HUES64 (cell line): ENCODE results near the gene EYS.

Experiments used
- H3K27ac ChIP-seq: 2 replicates; pipeline ENCODE4 v1.7.0; 2013; ENCODE audit warnings: low read depth, low read length, inconsistent platforms
- H3K27me3 ChIP-seq: 2 replicates; pipeline ENCODE4 v1.6.1; 2013; ENCODE audit warnings: mild to moderate bottlenecking, low read length; ENCODE audit not compliant: insufficient read depth
- H3K36me3 ChIP-seq: 2 replicates; pipeline ENCODE4 v1.6.1; 2013; ENCODE audit warnings: mild to moderate bottlenecking, low read length; ENCODE audit not compliant: insufficient read depth
- H3K4me1 ChIP-seq: 2 replicates; pipeline ENCODE4 v1.6.1; 2013; ENCODE audit warnings: mild to moderate bottlenecking, low read length, moderate library complexity; ENCODE audit not compliant: insufficient read depth
- H3K4me3 ChIP-seq: 2 replicates; pipeline ENCODE4 v1.5.1; 2013; ENCODE audit warnings: mild to moderate bottlenecking, low read length, moderate library complexity
- H3K9ac ChIP-seq: 2 replicates; pipeline ENCODE4 v1.6.1; 2013; ENCODE audit warnings: mild to moderate bottlenecking, low read depth, low read length
- H3K9me3 ChIP-seq: 2 replicates; pipeline ENCODE4 v1.6.1; 2013; ENCODE audit warnings: low read depth, low read length; ENCODE audit not compliant: insufficient read depth
- WGBS: fragments of 150-250, 120-280 bp; methylation state at CpG from one replicate; pipeline ENCODE4 v1.1.7; 2013; ENCODE audit warnings: missing lambda C conversion rate; 5-methylcytosine and 5-hydroxymethylcytosine counted together

EYS gene

GRCh38 chr6:63708631-63709030 is 1998.4 kb downstream of the EYS start:
- Histone ChIP-seq H3K4me1 (no peaks in the 10 kb centered on the region), H3K9me3 (no peaks in the 10 kb centered on the region), H3K27me3 (no peaks in the 10 kb centered on the region), H3K36me3 (peaks cover 100% of the 10 kb centered on the region), H3K9ac (no peak overlapping the region), H3K27ac (no peak overlapping the region), H3K4me3 (no peak overlapping the region)
- no CpG with 5 or more reads among the region's 1 CpG for WGBS

GRCh38 chr6:63706630-63707029 is 2000.4 kb downstream of the EYS start:
- no peaks in the 10 kb centered on the region for H3K9me3 ChIP-seq
- no peaks in the 10 kb centered on the region for H3K4me1 ChIP-seq
- no peak overlapping the region for H3K4me3 ChIP-seq
- no peak overlapping the region for H3K9ac ChIP-seq
- H3K27ac ChIP-seq, result no peak overlapping the region
- 95% methylated on average over 2 of the region's 2 CpGs for WGBS
- H3K27me3 ChIP-seq, result no peaks in the 10 kb centered on the region
- H3K36me3 ChIP-seq, result peaks cover 100% of the 10 kb centered on the region

- H3K9me3 ChIP-seq, result no peaks in the 10 kb centered on the region
- H3K27ac ChIP-seq, result no peak overlapping the region
- 83% methylated on average over 2 of the region's 2 CpGs for WGBS
- H3K9ac ChIP-seq, result no peak overlapping the region
- H3K4me1 ChIP-seq, result no peaks in the 10 kb centered on the region
- no peaks in the 10 kb centered on the region for H3K27me3 ChIP-seq
- no peak overlapping the region for H3K4me3 ChIP-seq
- H3K36me3 ChIP-seq, result peaks cover 100% of the 10 kb centered on the region
These were observed 2001.3 kb downstream of the EYS start for GRCh38 chr6:63705707-63706106.

GRCh38 chr6:63690221-63690620 is 2016.8 kb downstream of the EYS start:
- no peak overlapping the region for H3K4me3 ChIP-seq

GRCh38 chr6:63689421-63689820 is 2017.6 kb downstream of the EYS start:
- Histone ChIP-seq H3K36me3 (peaks cover 24% of the 10 kb centered on the region), H3K27ac (no peak overlapping the region)
- WGBS, result 100% methylated on average over 1 of the region's 2 CpGs

More at GRCh38 chr6:63690221-63690620, 2016.8 kb downstream of the EYS start:
- no peaks in the 10 kb centered on the region for H3K27me3 ChIP-seq
- peaks cover 23% of the 10 kb centered on the region for H3K36me3 ChIP-seq
- H3K27ac ChIP-seq, result no peak overlapping the region
- H3K4me1 ChIP-seq, result no peaks in the 10 kb centered on the region
- H3K9ac ChIP-seq, result no peak overlapping the region
- H3K9me3 ChIP-seq, result no peaks in the 10 kb centered on the region

GRCh38 chr6:63685446-63686379 is 2021.3 kb downstream of the EYS start:
- WGBS, result 94% methylated on average over 4 of the region's 4 CpGs
- Histone ChIP-seq H3K27me3 (no peaks in the 10 kb centered on the region), H3K9ac (no peak overlapping the region), H3K4me1 (no peaks in the 10 kb centered on the region), H3K27ac (no peak overlapping the region), H3K9me3 (no peaks in the 10 kb centered on the region), H3K4me3 (no peak overlapping the region), H3K36me3 (peaks cover 42% of the 10 kb centered on the region)

More at GRCh38 chr6:63689421-63689820, 2017.6 kb downstream of the EYS start:
- Histone ChIP-seq H3K9ac (no peak overlapping the region), H3K9me3 (no peaks in the 10 kb centered on the region), H3K4me3 (no peak overlapping the region), H3K4me1 (no peaks in the 10 kb centered on the region), H3K27me3 (no peaks in the 10 kb centered on the region)

- Histone ChIP-seq H3K27me3 (no peaks in the 10 kb centered on the region), H3K4me3 (no peak overlapping the region), H3K27ac (no peak overlapping the region), H3K9ac (no peak overlapping the region), H3K36me3 (peaks cover 52% of the 10 kb centered on the region), H3K9me3 (no peaks in the 10 kb centered on the region), H3K4me1 (peaks cover 4% of the 10 kb centered on the region; the same call in 1 of the 2 replicates)
- 100% methylated on average over 1 of the region's 1 CpG for WGBS
These were observed 2023.9 kb downstream of the EYS start for GRCh38 chr6:63683071-63683603.

- WGBS, result 100% methylated on average over 1 of the region's 1 CpG
- Histone ChIP-seq H3K27ac (no peak overlapping the region), H3K9me3 (no peaks in the 10 kb centered on the region), H3K36me3 (peaks cover 14% of the 10 kb centered on the region), H3K4me3 (no peak overlapping the region), H3K27me3 (no peaks in the 10 kb centered on the region), H3K4me1 (peaks cover 35% of the 10 kb centered on the region), H3K9ac (no peak overlapping the region)
These were observed 2029.7 kb downstream of the EYS start for GRCh38 chr6:63677282-63677681.

GRCh38 chr6:63676412-63677114 is 2030.5 kb downstream of the EYS start:
- Histone ChIP-seq H3K9ac (no peak overlapping the region), H3K4me3 (no peak overlapping the region), H3K27ac (no peak overlapping the region), H3K9me3 (no peaks in the 10 kb centered on the region), H3K36me3 (peaks cover 10% of the 10 kb centered on the region), H3K4me1 (peaks cover 35% of the 10 kb centered on the region), H3K27me3 (no peaks in the 10 kb centered on the region)
- 93% methylated on average over 3 of the region's 3 CpGs for WGBS

GRCh38 chr6:63675138-63675537 is 2031.9 kb downstream of the EYS start:
- no peak overlapping the region for H3K27ac ChIP-seq
- H3K27me3 ChIP-seq, result no peaks in the 10 kb centered on the region
- no peak overlapping the region for H3K9ac ChIP-seq
- peaks cover 35% of the 10 kb centered on the region for H3K4me1 ChIP-seq
- H3K9me3 ChIP-seq, result no peaks in the 10 kb centered on the region
- H3K36me3 ChIP-seq, result peaks cover 5% of the 10 kb centered on the region
- 90% methylated on average over 1 of the region's 1 CpG for WGBS
- no peak overlapping the region for H3K4me3 ChIP-seq

GRCh38 chr6:63674635-63675034 is 2032.4 kb downstream of the EYS start:
- Histone ChIP-seq H3K4me1 (peaks cover 35% of the 10 kb centered on the region), H3K9ac (no peak overlapping the region), H3K9me3 (no peaks in the 10 kb centered on the region), H3K4me3 (no peak overlapping the region), H3K27ac (no peak overlapping the region), H3K36me3 (no peaks in the 10 kb centered on the region), H3K27me3 (no peaks in the 10 kb centered on the region)
- 88% methylated on average over 3 of the region's 3 CpGs for WGBS
